Sciatic nerve (tissue), 2 donors: ENCODE measurements around the gene NYNRIN. TPM values are rescaled to one million over a fixed set of nuclear protein-coding genes. Genes with fewer than 3 reads are reported as not detected.
"Not testable (repeated sequence)": the region's sequence is repeated elsewhere in the genome, so short reads cannot be mapped to it uniquely, and the experiment has no call there.

Source experiments
- ATAC-seq: fragments of 200-7000 bp; cut with Tn5 transposase; one replicate; pipeline ENCODE4 v1.9.1; 2020; ENCODE audit warnings: mild to moderate bottlenecking, moderate library complexity
- DNase-seq: peaks from one replicate; pipeline ENCODE4 v3.0.0-alpha.2; 2020; ENCODE audit warnings: low spot score
- intact Hi-C: fragments of 100-400 bp; cut with DNase I; formaldehyde crosslinking; loops from one replicate; pipeline ENCODE4 v1.14.2; 2022
- total RNA-seq: library from RNA; stranded (reverse); fragmentation: NEBNext Ultra II Directional; extraction: Animal tissue kit (Norgen Biotek cat#: 25700); gene quantifications from one replicate; pipeline ENCODE4 v1.2.1, GENCODE V29; 2021
- donor health status: DM: no; HTN: no; CAD: no.
- donor health status: DM: no; HTN: no; CAD: no.

Gene NYNRIN
- total RNA-seq, 1 donor from 2014 or later, result 20.0 TPM

GRCh38 chr14:24368562-24369252 lies 30.1 kb upstream of the NYNRIN start:
- DNase-seq, result peak; percentile 86
- ATAC-seq, result peak; percentile 16
- intact Hi-C loops, result loop anchor here (5.0 kb wide), 1 partner anchor 64 kb away; no protein-coding TSS in a partner anchor

GRCh38 chr14:24369463-24369862 lies 29.3 kb upstream of the NYNRIN start:
- DNase-seq, result peak; percentile 65
- intact Hi-C loops, result loop anchor here (5.0 kb wide), 1 partner anchor 63 kb away; no protein-coding TSS in a partner anchor
- ATAC-seq, result no peak

- intact Hi-C loops, result loop anchor here (5.0 kb wide), 1 partner anchor 62 kb away; no protein-coding TSS in a partner anchor
- no peak for ATAC-seq
- DNase-seq, result peak; percentile 62
These were observed 28.7 kb upstream of the NYNRIN start for GRCh38 chr14:24369907-24370687.

- intact Hi-C loops, result no loop called here
- DNase-seq (no peak), ATAC-seq (no peak)
These were observed 28.1 kb upstream of the NYNRIN start for GRCh38 chr14:24370748-24371147.

GRCh38 chr14:24371605-24372004 lies 27.2 kb upstream of the NYNRIN start:
- intact Hi-C loops, result not testable (repeated sequence)

GRCh38 chr14:24372701-24373416 lies 25.9 kb upstream of the NYNRIN start:
- peak; percentile 67 for DNase-seq
- intact Hi-C loops, result no loop called here
- no peak for ATAC-seq

More at GRCh38 chr14:24371605-24372004, 27.2 kb upstream of the NYNRIN start:
- not testable (repeated sequence) for DNase-seq, ATAC-seq

GRCh38 chr14:24376448-24377070 lies 22.2 kb upstream of the NYNRIN start:
- DNase-seq, result no peak
- intact Hi-C loops, result no loop called here
- ATAC-seq, result no peak

- no peak for ATAC-seq
- intact Hi-C loops, result no loop called here
- no peak for DNase-seq
These were observed 21.7 kb upstream of the NYNRIN start for GRCh38 chr14:24377126-24377525.

- peak; percentile 12 for ATAC-seq
- intact Hi-C loops, result no loop called here
- no peak for DNase-seq
These were observed 21.1 kb upstream of the NYNRIN start for GRCh38 chr14:24377657-24378056.

GRCh38 chr14:24378327-24378726 lies 20.5 kb upstream of the NYNRIN start:
- ATAC-seq, result no peak
- intact Hi-C loops, result no loop called here
- no peak for DNase-seq

GRCh38 chr14:24378981-24379906 lies 19.6 kb upstream of the NYNRIN start:
- ATAC-seq (no peak), DNase-seq (no peak)
- intact Hi-C loops, result no loop called here

- intact Hi-C loops, result no loop called here
- DNase-seq (no peak), ATAC-seq (no peak)
These were observed 18.7 kb upstream of the NYNRIN start for GRCh38 chr14:24379907-24380730.

GRCh38 chr14:24381363-24382063 lies 17.3 kb upstream of the NYNRIN start:
- DNase-seq, result no peak
- peak; percentile 11 for ATAC-seq
- intact Hi-C loops, result no loop called here

- DNase-seq (no peak), ATAC-seq (peak; percentile 20)
- intact Hi-C loops, result no loop called here
These were observed 16.8 kb upstream of the NYNRIN start for GRCh38 chr14:24382064-24382371.

- no peak for DNase-seq
- intact Hi-C loops, result no loop called here
- ATAC-seq, result no peak
These were observed 14.6 kb upstream of the NYNRIN start for GRCh38 chr14:24384169-24384568.

- DNase-seq, result no peak
- ATAC-seq, result no peak
- intact Hi-C loops, result no loop called here
These were observed 13.3 kb upstream of the NYNRIN start for GRCh38 chr14:24385524-24385923.

- DNase-seq (no peak), ATAC-seq (no peak)
- intact Hi-C loops, result no loop called here
These were observed 11.8 kb upstream of the NYNRIN start for GRCh38 chr14:24387009-24387345.
